Caki2 (cell line): Measurements from ENCODE around the gene PROC. TPM values are rescaled to one million over a fixed set of nuclear protein-coding genes. Genes with fewer than 3 reads are reported as not detected.
"Not testable (repeated sequence)": the region's sequence is repeated elsewhere in the genome, so short reads cannot be mapped to it uniquely, and the experiment has no call there.

Experiments
- DNase-seq: peaks from one replicate; pipeline ENCODE4 v3.0.0-alpha.2; 2015; ENCODE audit warnings: low read depth
- in situ Hi-C: cut with HindIII; loops from 2 replicates; pipeline ENCODE4 v1.10.0; 2016; ENCODE audit warnings: low sequenced_read_pairs, low pct_unique_long_range_greater_than_20kb, mixed read lengths
- total RNA-seq: library from RNA; depleted of rRNA; stranded (reverse); fragments of >200 nt; shearing (Covaris generic); gene quantifications from 2 replicates; pipeline ENCODE4 v1.2.3, GENCODE V29; 2014; ENCODE audit warnings: low replicate concordance

PROC gene
- total RNA-seq, 1 experiment from 2014 or later: 0.44 TPM

DNA sequence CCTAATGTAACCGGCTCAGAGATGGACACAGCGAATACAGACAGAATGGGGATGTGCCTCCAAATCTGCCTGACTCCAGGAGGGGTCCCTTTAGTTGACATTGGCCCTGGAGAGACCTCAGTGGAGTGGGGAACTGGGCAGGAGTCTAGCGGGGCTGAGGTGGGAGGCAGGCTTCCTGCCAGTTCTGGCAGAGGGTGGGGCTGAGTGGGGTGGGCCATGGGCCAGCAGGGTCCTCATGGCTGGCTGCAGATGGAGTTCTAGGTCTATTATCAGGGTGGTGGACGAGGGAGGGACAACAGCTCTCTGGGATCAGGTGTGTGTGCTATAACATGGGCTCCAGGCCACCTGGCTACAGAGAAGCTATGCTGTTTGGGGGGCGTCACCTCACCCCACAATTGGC lies 21.1 kb downstream of the PROC start:
- DNase-seq: no peak
- in situ Hi-C loops: no loop called here

DNA sequence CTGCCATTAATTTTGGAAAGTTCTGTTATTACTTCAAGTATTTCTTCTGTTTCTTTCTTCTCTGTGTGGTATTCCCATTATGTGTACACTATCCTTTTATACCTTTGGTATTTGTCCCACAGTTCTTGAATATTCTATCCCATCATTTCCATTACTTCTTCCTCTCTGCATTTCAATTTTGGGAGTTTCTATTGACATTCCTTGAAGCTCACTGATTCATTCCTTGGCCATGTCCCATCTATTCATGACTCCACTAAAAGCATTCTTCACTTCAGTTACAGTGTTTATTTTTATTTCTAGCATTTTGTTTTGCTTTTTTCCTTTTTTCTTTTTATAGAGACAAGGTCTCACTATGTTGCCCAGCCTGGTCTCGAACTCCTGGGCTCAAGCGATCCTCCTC lies 30.3 kb downstream of the PROC start:
- DNase-seq: no peak
- in situ Hi-C loops: no loop called here

GRCh38 chr2:127449414-127449813 lies 31.2 kb downstream of the PROC start:
- in situ Hi-C loops: no loop called here
- no peak for DNase-seq

DNA sequence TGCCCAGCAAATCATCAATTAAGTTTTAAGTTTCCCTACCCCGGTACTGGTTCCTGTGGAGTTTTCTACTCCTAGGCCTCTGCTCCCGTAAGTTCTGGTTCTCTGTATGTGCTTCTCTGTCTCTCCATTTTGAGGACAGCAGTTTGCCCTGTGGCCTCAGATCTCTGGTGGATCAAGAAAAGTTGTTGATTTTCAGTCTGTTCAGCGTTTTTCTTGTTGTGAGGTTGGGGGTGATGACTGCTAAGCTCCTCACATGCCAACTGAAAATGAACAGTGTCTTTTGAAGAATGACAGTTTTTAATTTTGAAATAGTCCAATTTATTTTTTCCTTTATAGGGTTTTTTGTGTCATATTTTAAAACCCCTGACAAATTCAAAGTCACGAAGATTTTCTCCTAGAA lies 31.7 kb downstream of the PROC start:
- DNase-seq: no peak
- in situ Hi-C loops: no loop called here

DNA sequence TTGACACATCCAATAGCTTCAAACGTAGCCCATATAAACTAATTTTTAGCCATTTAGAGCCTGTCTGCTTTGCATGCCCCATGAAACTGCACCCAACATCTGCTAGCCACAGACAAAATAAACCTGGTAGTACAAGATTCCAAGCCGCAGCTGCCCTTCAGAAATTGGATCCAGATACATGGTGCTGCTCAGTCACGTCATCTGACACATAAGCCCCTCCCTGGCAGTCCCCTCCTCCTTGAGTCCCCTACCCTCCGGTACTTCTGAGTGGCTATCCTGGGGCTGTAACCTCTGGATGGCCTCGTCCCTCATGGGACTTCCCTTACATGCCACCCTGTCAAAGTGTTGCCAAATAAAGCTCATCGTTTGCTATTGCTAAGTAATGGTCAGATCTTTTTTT lies 33.8 kb downstream of the PROC start:
- DNase-seq: no peak
- in situ Hi-C loops: no loop called here

DNA sequence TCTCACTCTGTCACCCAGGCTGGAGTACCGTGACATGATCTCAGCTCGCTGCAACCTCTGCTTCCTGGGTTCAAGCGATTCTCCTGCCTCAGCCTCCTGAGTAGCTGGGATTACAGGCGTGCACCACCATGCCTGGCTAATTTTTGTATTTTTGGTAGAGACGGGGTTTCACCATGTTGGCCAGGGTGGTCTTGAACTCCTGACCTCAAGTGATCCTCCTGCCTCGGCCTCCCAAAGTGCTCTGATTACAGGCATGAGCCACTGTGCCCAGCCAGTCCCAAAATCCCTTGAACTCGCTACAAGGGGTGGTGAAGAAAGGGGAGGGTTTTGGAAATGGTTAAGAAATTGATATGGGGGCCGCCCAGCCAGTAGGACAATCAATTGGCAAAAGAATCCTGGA lies 34.2 kb downstream of the PROC start:
- DNase-seq, in situ Hi-C loops: not testable (repeated sequence)

DNA sequence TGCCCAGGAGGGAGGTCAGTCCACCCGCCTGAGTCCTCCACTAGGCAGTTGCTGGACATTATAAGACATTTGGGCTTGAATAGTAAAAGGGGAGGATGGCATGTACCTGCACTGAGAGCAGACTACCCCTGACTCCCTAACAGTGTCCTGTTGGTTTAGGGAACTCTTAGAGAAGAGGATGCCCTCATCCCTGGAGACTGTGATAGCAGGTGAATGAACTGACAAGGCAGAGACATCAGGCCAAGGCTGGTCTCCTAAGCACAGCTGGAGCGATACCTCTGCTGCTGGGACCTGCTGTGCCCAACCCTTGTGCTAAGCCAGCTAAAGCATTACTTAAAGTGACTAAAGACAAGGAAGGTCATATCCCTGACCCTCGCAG lies 34.8 kb downstream of the PROC start:
- in situ Hi-C loops: no loop called here

DNA sequence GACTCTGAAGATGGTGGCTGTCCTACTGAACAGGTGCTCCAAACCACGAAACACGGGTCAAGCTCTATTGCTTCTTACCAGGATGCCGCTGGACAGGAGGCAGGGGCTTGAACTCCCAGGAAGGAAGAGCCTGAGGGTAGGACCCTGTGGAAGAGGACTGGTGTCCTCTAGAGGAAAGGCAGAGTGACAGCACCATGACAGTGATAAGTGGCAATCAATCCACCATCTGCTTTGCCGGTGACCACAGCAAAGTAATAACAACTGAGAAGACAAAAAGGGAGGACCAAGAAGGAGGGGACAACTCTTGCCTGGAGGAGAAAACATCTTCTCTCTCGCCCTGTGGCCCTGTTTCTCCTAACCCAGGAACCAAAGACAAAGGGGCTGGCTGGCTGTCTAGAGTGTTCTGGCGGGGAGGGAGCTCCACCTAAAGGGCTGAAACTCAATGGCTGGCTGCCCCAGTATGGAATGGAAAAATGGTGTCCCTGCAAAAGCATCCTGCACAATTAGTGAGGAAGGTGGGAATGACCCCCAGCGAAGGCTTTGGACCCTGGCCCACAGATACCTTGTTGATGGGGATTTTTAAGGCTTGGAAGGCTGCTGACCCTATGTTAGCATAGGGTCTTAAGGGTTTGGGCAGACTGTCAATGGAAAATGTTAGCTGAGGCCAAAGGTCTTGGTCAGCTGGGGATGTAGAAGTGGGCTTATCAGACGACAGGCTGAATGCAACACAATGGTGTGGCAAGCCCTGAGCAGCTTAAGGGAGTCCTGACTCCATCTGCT lies 35.4 kb downstream of the PROC start:
- in situ Hi-C loops: no loop called here
- peak; percentile 43 for DNase-seq

More for the DNA sequence above, 34.8 kb downstream of the PROC start:
- no peak for DNase-seq

DNA sequence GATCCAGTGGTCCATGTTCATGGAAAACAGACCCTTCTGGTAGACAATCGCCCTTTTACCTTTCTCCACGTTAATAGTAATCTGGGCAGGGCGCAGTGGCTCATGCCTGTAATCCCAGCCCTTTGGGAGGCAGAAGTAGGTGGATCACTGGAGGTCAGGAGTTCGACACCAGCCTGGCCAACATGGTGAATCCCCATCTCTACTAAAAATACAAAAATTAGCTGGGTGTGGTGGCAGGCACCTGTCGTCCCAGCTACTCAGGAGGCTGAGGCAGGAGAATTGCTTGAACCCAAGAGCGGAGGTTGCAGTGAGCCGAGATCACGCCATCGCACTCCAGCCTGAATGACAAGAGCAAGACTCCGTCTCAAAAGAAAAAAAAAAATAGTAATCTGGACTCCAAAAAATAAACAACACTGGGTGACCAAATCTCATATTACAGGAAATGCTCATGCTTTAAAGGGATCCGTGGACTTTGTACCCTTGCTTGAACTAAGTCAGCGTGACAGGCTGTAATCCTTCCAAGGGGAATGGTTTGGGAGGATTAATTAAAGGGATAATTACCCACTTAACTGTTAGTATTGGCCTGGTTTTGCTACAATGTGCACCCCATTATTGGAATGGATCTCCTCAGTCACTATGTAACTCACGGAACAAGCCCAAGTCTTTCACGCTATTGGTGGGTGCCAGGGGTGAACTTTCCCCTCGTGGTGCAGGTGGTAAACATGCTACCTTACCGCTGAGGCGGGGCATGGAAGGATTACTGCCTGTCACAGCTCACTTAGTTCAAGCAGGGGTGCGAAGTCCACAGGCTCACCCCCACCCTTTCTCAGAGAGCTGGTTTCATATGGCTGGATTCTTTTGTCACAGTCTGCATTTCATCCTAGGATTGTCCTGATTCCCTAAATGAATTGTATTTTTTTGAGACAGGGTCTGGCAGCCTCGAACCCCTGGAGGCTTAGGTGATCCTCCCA lies 36.7 kb downstream of the PROC start:
- in situ Hi-C loops: no loop called here
- DNase-seq: peak; percentile 89

DNA sequence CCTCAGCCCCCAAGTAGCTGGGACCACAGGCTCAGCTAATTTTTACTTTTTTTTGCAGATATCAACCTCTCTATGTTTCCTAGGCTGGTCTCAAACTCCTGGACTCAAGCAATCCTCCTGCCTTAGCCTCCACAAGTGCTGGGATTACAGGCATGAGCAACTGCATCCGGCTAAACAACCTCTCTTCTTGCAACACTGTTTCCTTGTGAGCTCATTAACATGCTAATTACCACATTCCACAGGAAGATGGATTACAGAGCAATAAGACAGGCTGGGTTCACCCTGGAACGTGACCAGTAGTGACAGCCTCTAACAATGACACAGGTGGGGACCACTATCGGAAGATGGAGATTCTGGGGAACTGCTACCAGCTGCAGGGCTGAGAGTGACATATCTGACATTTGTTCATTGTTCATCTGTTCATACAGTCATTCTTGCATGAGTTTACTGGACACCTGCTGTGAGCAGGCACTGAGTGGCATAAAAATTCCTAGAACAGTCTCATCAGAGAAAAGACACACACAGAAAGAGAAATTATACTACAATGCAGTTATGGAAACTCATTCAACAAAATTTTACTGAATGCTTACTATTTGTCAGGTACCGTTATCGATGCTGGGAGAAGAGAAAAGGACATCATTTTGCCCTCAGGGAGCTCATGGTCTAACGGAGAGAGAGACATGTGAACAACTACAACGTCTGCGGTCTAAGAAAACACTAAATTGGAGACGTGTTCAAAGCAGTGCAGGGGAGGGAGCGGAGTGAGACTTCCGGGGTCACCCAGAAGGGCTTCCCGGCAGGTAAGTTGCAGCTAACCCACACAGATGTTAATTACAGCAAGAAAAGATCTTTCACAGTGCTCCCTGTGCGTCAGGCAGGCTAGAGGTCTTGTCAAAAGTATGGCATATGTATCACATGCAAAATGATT lies 37.6 kb downstream of the PROC start:
- DNase-seq: peak; percentile 23
- in situ Hi-C loops: no loop called here

GRCh38 chr2:127456960-127457359 lies 38.7 kb downstream of the PROC start:
- in situ Hi-C loops: no loop called here
- no peak for DNase-seq

DNA sequence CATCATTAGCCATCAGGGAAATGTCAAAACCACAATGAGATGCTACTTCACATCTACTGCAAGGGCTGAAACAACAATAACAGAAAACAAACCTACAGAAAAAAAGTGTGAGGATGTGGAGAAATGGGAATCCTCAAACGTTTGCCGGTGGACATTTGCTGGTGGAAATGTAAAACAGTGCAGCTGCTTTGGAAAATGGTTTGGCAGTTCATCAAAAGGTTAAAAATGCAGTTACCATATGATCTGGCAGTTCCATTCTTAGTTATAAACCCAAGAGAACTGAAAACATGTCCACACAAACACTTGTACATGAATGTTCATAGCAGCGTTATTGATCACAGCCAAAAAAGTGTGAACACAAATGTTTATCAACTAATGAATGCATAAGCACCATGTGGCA lies 44.2 kb downstream of the PROC start:
- no peak for DNase-seq
- in situ Hi-C loops: no loop called here

DNA sequence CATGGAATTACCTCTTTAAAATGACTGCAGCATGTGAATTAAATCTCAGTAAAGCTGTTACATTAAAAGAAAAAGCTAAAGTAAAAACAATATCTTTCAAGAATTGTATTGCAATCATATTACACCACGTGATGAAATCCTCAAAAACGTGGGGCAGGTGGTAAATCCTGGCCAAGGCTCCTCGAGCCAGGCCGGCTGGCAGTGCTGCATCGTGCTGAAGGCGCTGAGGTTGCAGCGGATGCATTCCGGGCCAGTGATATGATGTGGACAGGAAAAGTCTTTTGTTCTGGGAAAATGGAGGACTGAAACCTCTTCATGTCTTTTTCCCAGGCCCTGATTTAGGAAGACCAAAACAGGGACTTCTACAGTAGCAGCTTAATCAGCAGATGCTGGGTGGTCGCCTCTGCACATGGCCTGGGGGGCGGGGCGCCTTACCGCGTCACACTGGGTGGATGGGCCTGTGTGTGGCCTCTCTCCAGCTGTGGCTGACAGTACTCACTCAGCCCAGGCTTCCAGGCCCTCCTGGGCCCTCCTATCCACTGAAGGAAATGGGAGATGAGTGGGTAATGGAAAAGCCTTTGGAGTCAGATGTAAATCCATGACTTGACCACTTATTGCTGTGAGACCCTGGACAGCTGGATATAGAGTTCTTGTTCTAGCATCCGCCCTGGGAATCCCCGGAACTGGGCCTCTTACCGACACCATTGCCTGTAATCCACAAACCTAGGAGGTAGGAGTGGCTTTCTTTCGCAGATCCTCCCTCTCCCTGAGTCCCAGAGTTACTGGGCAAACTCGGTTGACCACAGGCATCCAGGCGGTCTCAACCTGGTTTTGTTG lies 45.1 kb downstream of the PROC start:
- no peak for DNase-seq
- in situ Hi-C loops: no loop called here

DNA sequence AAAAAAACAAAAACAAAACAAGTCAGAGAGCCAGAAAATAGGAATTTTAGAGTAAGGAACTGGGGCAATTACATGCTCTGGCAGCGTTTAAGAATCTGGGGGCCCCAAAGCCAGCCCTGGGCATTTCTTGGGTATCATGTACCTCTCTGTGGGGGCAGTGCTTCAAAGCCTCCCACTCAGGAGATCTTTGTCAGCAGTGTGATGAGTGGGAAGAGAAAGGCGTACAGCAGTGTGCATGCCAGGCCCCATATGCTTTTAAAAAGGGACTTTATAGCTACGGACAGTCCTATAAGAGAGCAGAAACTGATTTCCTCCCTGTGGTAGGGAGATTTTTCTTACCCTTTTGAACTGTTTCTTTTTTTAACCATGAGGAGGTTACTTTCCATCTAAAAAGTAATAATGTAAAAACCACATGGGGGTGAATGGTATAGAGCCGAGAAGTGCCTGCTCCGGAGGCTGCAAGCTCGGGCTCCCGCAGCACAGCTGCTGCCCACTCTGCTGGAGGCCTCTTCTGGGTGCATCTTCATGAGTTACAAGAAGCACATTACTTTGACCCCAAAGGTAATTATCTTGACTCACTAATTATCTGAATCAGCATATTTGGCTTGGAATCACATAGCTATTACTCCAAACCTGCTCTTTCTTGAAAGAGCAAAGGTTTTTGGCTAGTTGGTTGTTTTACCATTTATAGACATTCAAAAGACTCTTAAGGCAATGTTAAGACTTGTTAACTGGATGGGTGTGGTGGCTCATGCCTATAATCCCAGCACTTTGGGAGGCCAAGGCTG lies 46.4 kb downstream of the PROC start:
- in situ Hi-C loops: no loop called here
- no peak for DNase-seq

DNA sequence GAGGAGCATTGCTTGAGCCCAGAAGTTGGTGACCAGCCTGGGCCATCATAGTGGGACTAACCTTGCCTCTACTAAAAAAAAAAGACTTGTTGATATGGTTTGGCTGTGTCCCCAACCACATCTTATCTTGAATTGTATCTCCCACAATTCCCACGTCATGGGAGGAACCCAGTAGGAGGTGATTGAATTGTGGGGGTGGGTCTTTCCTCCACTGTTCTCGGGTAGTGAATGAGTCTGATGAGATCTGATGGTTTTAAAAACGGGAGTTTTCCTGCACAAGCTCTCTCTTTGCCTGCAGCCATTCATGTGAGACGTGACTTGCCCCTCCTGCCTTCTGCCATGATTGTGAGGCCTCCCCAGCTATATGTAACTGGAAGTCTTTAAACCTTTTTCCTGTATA lies 47.0 kb downstream of the PROC start:
- in situ Hi-C loops: no loop called here
- no peak for DNase-seq

DNA sequence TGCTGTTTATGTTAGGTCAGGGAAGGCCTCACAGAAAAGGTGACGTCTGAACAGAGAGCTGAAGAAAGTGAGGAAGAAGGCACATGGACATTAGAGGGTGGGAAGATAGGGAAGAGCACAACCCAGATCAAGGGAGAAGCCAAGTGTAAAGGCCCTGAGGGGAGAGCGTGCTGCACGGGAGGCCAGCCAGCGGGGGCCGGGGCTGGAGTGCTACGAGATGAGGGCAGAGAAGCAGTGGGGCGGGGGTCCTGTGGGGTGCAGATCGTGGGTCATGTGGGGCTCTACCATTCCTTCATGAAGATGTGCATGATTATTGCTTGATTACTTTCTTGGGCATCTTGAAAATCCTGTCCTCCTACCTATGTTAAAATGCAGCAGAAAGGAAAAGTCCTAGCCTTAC lies 50.8 kb downstream of the PROC start:
- in situ Hi-C loops: no loop called here

GRCh38 chr2:127469974-127470373 lies 51.7 kb downstream of the PROC start:
- in situ Hi-C loops: no loop called here
- DNase-seq: no peak

More for the DNA sequence above, 50.8 kb downstream of the PROC start:
- DNase-seq: no peak
